K562 (cell line): ENCODE results near the gene SCYGR5. TPM values are rescaled to one million over a fixed set of nuclear protein-coding genes. Genes with fewer than 3 reads are reported as not detected.

Experiments
- ATAC-seq: fragments of 200-7000 bp; cut with Tn5 transposase; 3 replicates; pipeline ENCODE4 v1.9.1; 2020; ENCODE audit warnings: moderate library complexity
- BruUV-seq: library from RNA; stranded (reverse); fragments of 400-500 nt; replicated peaks from 2 replicates; lab custom pipeline; 2021; lab: Mats Ljungman, UMichigan
- CTCF ChIA-PET: fragments of 300-600 bp; formaldehyde crosslinking; extraction: SDS; loops from one replicate; lab custom pipeline; 2021; ENCODE audit warnings: low intra/inter-chr PET ratio; lab: Yijun Ruan, JAX
- POLR2A ChIA-PET: fragments of 300-600, 350-650 bp; sonication (Branson Sonifier 250); formaldehyde crosslinking; extraction: SDS; loops from one replicate; lab custom pipeline; 2021; ENCODE audit warnings: antibody characterized with exemption, inconsistent platforms; lab: Yijun Ruan, JAX
- DNase-seq, 4 experiments: peaks; one replicate each; pipeline versions ENCODE4 v3.0.0 to v3.0.0-alpha.2; 2011 to 2018; ENCODE audit warnings: low spot score in 3 of 4, mixed read lengths in 3 of 4; ENCODE audit errors: extremely low read depth in 1 of 4
- FAIRE-seq: peaks from 2 replicates; lab custom pipeline; 2011; peaks lifted over from hg19 to GRCh38; lab: Jason Lieb, UNC
- H2AFZ ChIP-seq: 2 replicates; pipeline ENCODE4 v1.6.0; 2011; ENCODE audit warnings: low read depth, low read length, control low read depth, inconsistent platforms
- H3K27ac ChIP-seq: fragments of 200-600 bp; 3 replicates; pipeline ENCODE4 v1.8.0; 2011; ENCODE audit warnings: low read depth, mild to moderate bottlenecking, control low read depth, inconsistent platforms, low read length, moderate library complexity, mixed read lengths; ENCODE audit errors: extremely low read depth
- H3K27me3 ChIP-seq, 2 experiments: fragments of 300-600 bp in 1 of 2; 2 replicates in 1 of 2; 3 replicates in 1 of 2; pipeline versions ENCODE4 v1.6.0 to v1.8.0; 2011; ENCODE audit warnings: inconsistent platforms in 2 of 2, low read length in 2 of 2, mild to moderate bottlenecking in 1 of 2, mixed read lengths in 1 of 2, moderate library complexity in 1 of 2; ENCODE audit not compliant: control insufficient read depth in 2 of 2, insufficient read depth in 2 of 2
- H3K36me3 ChIP-seq: fragments of 300-600 bp; 3 replicates; pipeline ENCODE4 v1.8.0; 2011; ENCODE audit warnings: mild to moderate bottlenecking, low read length, inconsistent platforms; ENCODE audit not compliant: control insufficient read depth, insufficient read depth
- H3K4me1 ChIP-seq, 2 experiments: fragments of 200-600 bp in 1 of 2; replicated peaks in 1 of 2; 2 replicates in 1 of 2; 3 replicates in 1 of 2; pipeline versions ENCODE4 v1.5.1 to v1.8.0; 2011; ENCODE audit warnings: inconsistent platforms in 2 of 2, low read length in 2 of 2, mild to moderate bottlenecking in 1 of 2, mixed read lengths in 1 of 2, moderate library complexity in 1 of 2; ENCODE audit not compliant: control insufficient read depth in 2 of 2, insufficient read depth in 2 of 2
- H3K4me2 ChIP-seq: 2 replicates; pipeline ENCODE4 v1.6.1; 2011; ENCODE audit warnings: low read length, control low read depth, inconsistent platforms, mixed read lengths; ENCODE audit not compliant: insufficient read depth
- H3K4me3 ChIP-seq: fragments of 200-600 bp; sonication (generic), shearing (Covaris generic); 2 replicates; pipeline ENCODE4 v1.5.1; 2016; ENCODE audit warnings: control low read depth, inconsistent platforms
- H3K79me2 ChIP-seq: fragments of 200-600 bp; 3 replicates; pipeline ENCODE4 v1.8.0; 2011; ENCODE audit warnings: low read length, inconsistent platforms; ENCODE audit not compliant: control insufficient read depth, insufficient read depth
- H3K9ac ChIP-seq, 2 experiments: 2 replicates each; pipeline versions ENCODE4 v1.6.0 to v1.6.1; 2011; ENCODE audit warnings: low read depth in 2 of 2, low read length in 2 of 2, control low read depth in 1 of 2, inconsistent platforms in 1 of 2, mild to moderate bottlenecking in 1 of 2, mixed read lengths in 1 of 2; ENCODE audit not compliant: insufficient read depth in 1 of 2
- H3K9me1 ChIP-seq: one replicate; pipeline ENCODE4 v1.6.0; 2011; ENCODE audit warnings: inconsistent platforms, mild to moderate bottlenecking, low read length, moderate library complexity; ENCODE audit not compliant: control insufficient read depth, insufficient read depth
- H3K9me3 ChIP-seq: replicated peaks from 2 replicates; pipeline ENCODE4 v1.5.1; 2011; ENCODE audit warnings: low read depth, low read length, inconsistent platforms; ENCODE audit not compliant: control insufficient read depth, insufficient read depth
- H4K20me1 ChIP-seq: replicated peaks from 2 replicates; pipeline ENCODE4 v1.6.1; 2011; ENCODE audit warnings: low read length, inconsistent platforms, mixed read lengths; ENCODE audit not compliant: control insufficient read depth, insufficient read depth
- ARNT ChIP-seq, 2 experiments: fragments of 450-650 bp; IDR thresholded peaks; 2 replicates each; pipeline ENCODE4 v1.6.1; 2016; ENCODE audit warnings: mild to moderate bottlenecking in 1 of 2
- ELF4 ChIP-seq: fragments of 450-650 bp; formaldehyde crosslinking; IDR thresholded peaks from 2 replicates; pipeline ENCODE4 v1.4.0; 2022; ENCODE audit warnings: missing genetic modification characterization
- FOXJ3 ChIP-seq: sonication (generic); formaldehyde crosslinking; IDR thresholded peaks from 2 replicates; pipeline ENCODE4 v1.4.0; 2020; ENCODE audit warnings: mild to moderate bottlenecking, missing genetic modification reagents
- ILK ChIP-seq: fragments of 450-650 bp; IDR thresholded peaks from 2 replicates; pipeline ENCODE4 v1.6.1; 2016; ENCODE audit warnings: missing genetic modification characterization, low read depth, mild to moderate bottlenecking, missing compliant biosample characterization, moderate library complexity, borderline replicate concordance
- MYNN ChIP-seq, 2 experiments: sonication (generic); formaldehyde crosslinking in 1 of 2; IDR thresholded peaks; 2 replicates each; pipeline versions ENCODE4 v1.5.0 to v1.6.1; 2016 to 2020; ENCODE audit warnings: antibody characterized with exemption in 1 of 2, missing genetic modification reagents in 1 of 2
- NRF1 ChIP-seq, 2 experiments: fragments of 450-650 bp; IDR thresholded peaks in 1 of 2; conservative IDR thresholded peaks in 1 of 2; 2 replicates each; pipeline ENCODE4 v1.6.1; 2014; ENCODE audit warnings: mild to moderate bottlenecking in 2 of 2
- PHB ChIP-seq: fragments of 250-450 bp; sonication (Bioruptor Pico); IDR thresholded peaks from 2 replicates; pipeline ENCODE4 v1.5.0; 2021
- TCF7L2 ChIP-seq: fragments of 150-350 bp; IDR thresholded peaks from 2 replicates; pipeline ENCODE4 v1.6.1; 2016; ENCODE audit warnings: low read depth, mild to moderate bottlenecking, low read length, moderate library complexity
- WGBS: fragments of 100-300 bp; shearing (Covaris generic); methylation state at CpG from one replicate; pipeline ENCODE4 v1.1.6; 2016; ENCODE audit warnings: low coverage, mixed read lengths; ENCODE audit not compliant: insufficient coverage; ENCODE audit errors: missing lambda C conversion rate; 5-methylcytosine and 5-hydroxymethylcytosine counted together
- in situ Hi-C: fragments of 300-500 bp; cut with MboI; formaldehyde crosslinking; loops from 4 replicates; pipeline ENCODE4 v1.15.0; 2018; ENCODE audit warnings: inconsistent platforms, mixed read lengths
- intact Hi-C: fragments of 100-400 bp; cut with micrococcal nuclease; formaldehyde crosslinking; loops from 2 replicates; pipeline ENCODE4 v1.14.2; 2022
- polyA plus RNA-seq, 8 experiments: library from polyadenylated mRNA; depleted of rRNA in 4 of 8; stranded (reverse) in 5 of 8; unstranded in 3 of 8; fragments of >200 nt; fragmentation: Nextera tagmentation in 2 of 8; fragmentation: Illumina TruSeq in 1 of 8; extraction: Ambion mirVana in 2 of 8; extraction: Trizol in 1 of 8; gene quantifications; 2 replicates each; pipeline versions ENCODE4 v1.2.1 to v1.2.3, GENCODE V29; 2011 to 2014; ENCODE audit warnings: inconsistent platforms in 1 of 8, missing spikeins in 1 of 8
- total RNA-seq, 7 experiments: library from RNA; depleted of rRNA in 6 of 7; stranded (reverse); fragments of >200 nt in 6 of 7; fragmentation: Illumina TruSeq in 2 of 7; extraction: Trizol in 2 of 7; gene quantifications; 2 replicates each; pipeline versions ENCODE4 v1.2.1 to v1.2.3, GENCODE V29; 2011 to 2021; ENCODE audit warnings: low replicate concordance in 1 of 7
- TF ChIP-seq, protein P1 (sequence below): fragments of 250-450 bp; sonication (Bioruptor Pico); IDR thresholded peaks from 2 replicates; pipeline ENCODE4 v1.5.0; 2021; ENCODE audit warnings: mild to moderate bottlenecking, moderate library complexity
- TF ChIP-seq, protein P2 (sequence below): fragments of 250-450 bp; sonication (Bioruptor Pico); IDR thresholded peaks from 2 replicates; pipeline ENCODE4 v1.6.1; 2021; ENCODE audit warnings: mild to moderate bottlenecking
- TF ChIP-seq, protein P3 (sequence below): fragments of 450-650 bp; IDR thresholded peaks from 2 replicates; pipeline ENCODE4 v1.6.1; 2014; ENCODE audit warnings: low read depth, mild to moderate bottlenecking, moderate library complexity, borderline replicate concordance

Gene SCYGR5
- total and polyA plus RNA-seq, 9 of the 15 experiments (the other 6 are each of a cell fraction or from before 2014, with no cell fraction given): not detected

DNA sequence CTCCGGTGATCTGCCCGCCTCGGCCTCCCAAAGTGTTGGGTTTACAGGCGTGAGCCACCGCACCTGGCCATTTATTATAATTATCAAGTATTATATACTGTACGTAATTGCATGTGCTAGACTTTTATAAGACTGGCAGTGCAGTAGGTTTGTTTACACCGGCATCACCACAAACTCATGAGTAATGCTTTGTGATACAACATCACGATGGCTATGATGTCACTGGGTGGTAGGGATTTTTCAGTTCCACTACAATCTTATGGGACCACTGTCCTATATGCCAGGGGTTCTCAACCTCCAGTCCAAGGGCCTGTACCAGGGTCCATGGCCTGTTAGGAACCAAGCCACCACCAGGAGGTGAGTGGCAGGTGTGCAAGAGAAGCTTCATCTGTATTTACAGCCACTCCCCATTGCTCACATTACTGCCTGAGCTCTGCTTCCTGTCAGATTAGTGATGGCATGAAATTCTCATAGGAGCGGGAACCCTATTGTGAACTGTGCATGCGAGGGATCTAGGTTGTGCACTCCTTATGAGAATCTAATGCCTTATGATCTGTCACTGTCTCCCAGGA, 39.9 kb upstream of the SCYGR5 start:
- in situ Hi-C loops: no loop called here
- no peak overlapping the region for H3K4me2 ChIP-seq
- H3K79me2 ChIP-seq: no peaks in the 10 kb centered on the region
- no peaks in the 10 kb centered on the region for H3K4me1 ChIP-seq
- ChIA-PET CTCF (no interaction called here), POLR2A (interaction anchor here (0.6 kb wide), 1 partner anchor 238 kb away, joined by 3 read pairs; no protein-coding TSS in a partner anchor)
- H3K36me3 ChIP-seq: no peaks in the 10 kb centered on the region
- H3K9ac ChIP-seq: no peak overlapping the region
- peaks cover 5 to 20% of the 10 kb centered on the region in 2 experiments; a peak in 4 of 5 replicates for H3K27me3 ChIP-seq
- no peak overlapping the region for H3K4me3 ChIP-seq
- DNase-seq: no peak
- 2% methylated on average over 10 of the region's 10 CpGs for WGBS
- no peak overlapping the region for H3K27ac ChIP-seq
- TF ChIP-seq NRF1 (conservative IDR thresholded peaks at IDR 0.05 in 1 of 2, IDR thresholded peaks at IDR 0.05 in 1 of 2) (no peak), ELF4 (CRISPR knock-in tag) (no peak), MYNN (IDR thresholded peaks at IDR 0.05) (no peak), MYNN (CRISPR knock-in tag; IDR thresholded peaks at IDR 0.05) (no peak), PHB (CRISPR knock-in tag) (no peak), ARNT (IDR thresholded peaks at IDR 0.05) (no peak), ILK (tag) (no peak), TCF7L2 (no peak), FOXJ3 (CRISPR knock-in tag) (no peak)
- TF ChIP-seq, protein P1, sequence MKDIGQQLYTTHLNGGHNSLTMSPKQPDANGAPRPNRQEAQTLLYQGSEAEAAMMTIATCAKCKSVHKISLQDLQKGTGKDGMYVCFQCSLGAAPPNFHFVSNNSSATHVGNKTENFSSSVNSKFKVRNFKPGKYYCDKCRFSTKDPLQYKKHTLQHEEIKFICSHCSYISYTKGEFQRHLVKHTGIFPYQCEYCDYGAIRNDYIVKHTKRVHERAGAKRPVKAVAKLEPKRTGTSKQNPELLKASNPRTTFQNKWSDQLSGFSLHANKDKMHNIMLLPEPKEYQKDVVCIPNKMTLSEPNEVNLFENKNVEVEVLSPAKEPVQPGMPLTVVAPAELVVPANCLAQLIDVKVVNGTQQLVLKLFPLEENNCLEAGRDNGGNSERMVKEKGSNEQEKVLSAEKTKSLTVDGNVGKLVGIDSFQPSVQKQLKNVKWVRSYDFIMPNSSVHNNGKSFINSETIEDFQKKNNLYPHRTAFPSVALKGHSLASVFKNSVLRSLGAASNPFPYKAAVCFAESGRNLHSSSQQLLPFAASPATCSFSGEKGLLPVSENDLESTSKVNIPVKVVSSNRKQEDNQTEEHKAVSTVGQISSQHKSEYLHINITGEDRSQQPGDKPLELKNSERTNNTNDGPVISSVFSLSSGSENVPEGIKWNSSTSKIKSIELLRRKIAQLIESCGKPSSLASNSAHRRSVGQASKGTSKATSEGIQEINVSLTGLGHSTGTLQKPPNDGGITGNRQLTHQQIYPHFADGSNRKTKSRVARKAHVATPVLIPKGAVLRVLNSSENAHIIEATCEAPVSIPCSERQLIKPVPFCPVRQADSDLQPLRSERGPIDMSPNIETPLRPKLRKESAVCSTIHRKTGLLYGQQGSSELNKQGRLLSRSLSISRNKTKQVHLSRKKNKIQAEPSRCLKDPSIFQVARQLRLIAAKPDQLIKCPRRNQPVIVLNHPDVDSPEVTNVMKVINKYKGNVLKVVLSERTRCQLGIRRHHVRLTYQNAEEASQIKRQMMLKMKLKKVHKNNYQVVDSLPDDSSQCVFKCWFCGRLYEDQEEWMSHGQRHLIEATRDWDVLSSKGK: no peak
- TF ChIP-seq, protein P2, sequence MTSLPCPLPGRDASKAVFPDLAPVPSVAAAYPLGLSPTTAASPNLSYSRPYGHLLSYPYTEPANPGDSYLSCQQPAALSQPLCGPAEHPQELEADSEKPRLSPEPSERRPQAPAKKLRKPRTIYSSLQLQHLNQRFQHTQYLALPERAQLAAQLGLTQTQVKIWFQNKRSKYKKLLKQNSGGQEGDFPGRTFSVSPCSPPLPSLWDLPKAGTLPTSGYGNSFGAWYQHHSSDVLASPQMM (CRISPR knock-in tag): no peak
- TF ChIP-seq, protein P3, sequence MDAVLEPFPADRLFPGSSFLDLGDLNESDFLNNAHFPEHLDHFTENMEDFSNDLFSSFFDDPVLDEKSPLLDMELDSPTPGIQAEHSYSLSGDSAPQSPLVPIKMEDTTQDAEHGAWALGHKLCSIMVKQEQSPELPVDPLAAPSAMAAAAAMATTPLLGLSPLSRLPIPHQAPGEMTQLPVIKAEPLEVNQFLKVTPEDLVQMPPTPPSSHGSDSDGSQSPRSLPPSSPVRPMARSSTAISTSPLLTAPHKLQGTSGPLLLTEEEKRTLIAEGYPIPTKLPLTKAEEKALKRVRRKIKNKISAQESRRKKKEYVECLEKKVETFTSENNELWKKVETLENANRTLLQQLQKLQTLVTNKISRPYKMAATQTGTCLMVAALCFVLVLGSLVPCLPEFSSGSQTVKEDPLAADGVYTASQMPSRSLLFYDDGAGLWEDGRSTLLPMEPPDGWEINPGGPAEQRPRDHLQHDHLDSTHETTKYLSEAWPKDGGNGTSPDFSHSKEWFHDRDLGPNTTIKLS: no peak
- no peaks in the 10 kb centered on the region for H3K9me1 ChIP-seq
- intact Hi-C loops: no loop called here
- no peaks in the 10 kb centered on the region for H3K9me3 ChIP-seq
- BruUV-seq: no TSS peak
- FAIRE-seq: no peak
- no peak for ATAC-seq
- H2AFZ ChIP-seq: no peak overlapping the region
- no peaks in the 10 kb centered on the region for H4K20me1 ChIP-seq
